Stimulated activated CD4-positive, alpha-beta T cell treated with anti-CD3 and anti-CD28 coated beads, Interleukin-4, amount 100 ng/mL, for 48 hours (primary cell): ENCODE data around the gene KRTAP10-5.

Experiments used
- DNase-seq, 2 donors: peaks; one replicate each; pipeline ENCODE4 v3.0.0-alpha.2; 2020; ENCODE audit warnings: low read depth in 2 of 2

KRTAP10-5 gene

GRCh38 chr21:44530221-44530902 lies 50.0 kb downstream of the KRTAP10-5 start:
- DNase-seq, result no peak

GRCh38 chr21:44529503-44530125 lies 50.8 kb downstream of the KRTAP10-5 start:
- no peak for DNase-seq
